ENCODE data around the gene BORCS6. TPM values are rescaled to one million over a fixed set of nuclear protein-coding genes. Genes with fewer than 3 reads are reported as not detected.

The BORCS6 gene
- total RNA-seq = 10 to 100 TPM in 2 of 4 donors, 1 to 10 TPM in 2; 2.9 to 10.4 (median 9.3) TPM

DNA sequence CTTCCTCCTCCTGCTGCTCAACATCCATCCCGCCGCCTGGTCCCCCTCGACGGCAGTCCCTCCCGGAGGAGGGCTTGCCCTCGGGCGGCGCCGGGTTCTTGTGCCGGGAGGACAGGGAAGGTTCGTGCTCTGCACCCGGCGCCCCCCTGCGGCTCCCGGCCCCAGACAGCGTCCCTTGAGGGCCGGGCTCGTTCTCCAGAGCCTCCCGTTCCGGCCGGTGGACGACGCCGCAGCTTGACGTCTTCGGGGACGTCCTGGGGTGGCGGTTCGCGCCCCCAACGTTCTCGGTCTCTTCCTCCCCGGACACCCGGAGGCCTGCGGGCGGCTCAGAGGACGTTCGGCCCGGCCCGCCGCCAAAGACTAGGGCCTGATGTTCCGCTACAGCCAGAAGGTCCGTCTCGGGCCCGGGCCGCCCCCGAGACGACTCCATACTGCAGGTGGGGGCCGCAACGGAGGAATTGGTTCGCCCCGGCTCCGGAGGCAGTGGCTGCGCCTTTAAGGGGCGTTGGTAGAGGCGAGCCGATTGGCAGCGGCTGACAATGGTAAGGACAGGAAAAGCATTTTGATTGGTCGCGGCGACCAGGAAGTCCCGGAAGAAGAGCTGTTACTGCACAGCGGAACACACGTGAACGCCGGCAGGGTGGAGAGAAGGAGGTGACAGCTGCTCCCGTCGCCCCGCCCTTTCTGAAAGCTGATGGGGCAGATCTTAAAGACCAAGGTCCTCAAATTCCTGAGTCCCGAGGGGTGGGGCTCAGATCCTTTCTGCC is at the start of gene BORCS6:
Gene BORCS6, minus strand, starts transcription at position 470 of the 767 bp plus-strand sequence. Its CDS starts 40 bp downstream, at position 430.
- TF ChIP-seq, protein P1, sequence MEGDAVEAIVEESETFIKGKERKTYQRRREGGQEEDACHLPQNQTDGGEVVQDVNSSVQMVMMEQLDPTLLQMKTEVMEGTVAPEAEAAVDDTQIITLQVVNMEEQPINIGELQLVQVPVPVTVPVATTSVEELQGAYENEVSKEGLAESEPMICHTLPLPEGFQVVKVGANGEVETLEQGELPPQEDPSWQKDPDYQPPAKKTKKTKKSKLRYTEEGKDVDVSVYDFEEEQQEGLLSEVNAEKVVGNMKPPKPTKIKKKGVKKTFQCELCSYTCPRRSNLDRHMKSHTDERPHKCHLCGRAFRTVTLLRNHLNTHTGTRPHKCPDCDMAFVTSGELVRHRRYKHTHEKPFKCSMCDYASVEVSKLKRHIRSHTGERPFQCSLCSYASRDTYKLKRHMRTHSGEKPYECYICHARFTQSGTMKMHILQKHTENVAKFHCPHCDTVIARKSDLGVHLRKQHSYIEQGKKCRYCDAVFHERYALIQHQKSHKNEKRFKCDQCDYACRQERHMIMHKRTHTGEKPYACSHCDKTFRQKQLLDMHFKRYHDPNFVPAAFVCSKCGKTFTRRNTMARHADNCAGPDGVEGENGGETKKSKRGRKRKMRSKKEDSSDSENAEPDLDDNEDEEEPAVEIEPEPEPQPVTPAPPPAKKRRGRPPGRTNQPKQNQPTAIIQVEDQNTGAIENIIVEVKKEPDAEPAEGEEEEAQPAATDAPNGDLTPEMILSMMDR (IDR thresholded peaks at IDR 0.05; ENCODE audit: low read depth) = no peak

DNA sequence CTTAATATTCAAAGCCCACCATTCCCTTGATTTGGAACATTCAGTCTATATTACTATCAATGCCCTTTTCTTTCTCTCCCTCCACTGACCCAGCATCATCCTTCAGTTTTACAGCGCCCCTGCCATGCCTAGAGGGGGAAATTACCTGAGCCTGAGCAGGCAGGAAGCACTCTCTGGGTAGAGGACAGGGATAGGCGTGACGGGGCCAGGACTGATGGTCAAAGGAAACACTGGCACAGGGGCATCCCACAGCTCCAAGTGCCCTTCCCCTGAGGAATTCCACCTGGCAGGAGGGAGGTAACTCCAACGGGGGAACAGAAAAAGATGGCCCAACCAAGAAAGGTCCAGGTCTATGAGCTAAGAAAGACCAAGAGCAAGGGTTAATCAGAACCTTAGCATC is 47.9 kb upstream of the BORCS6 start:
- TF ChIP-seq, protein P1 (IDR thresholded peaks at IDR 0.05; ENCODE audit: low read depth) = no peak

DNA sequence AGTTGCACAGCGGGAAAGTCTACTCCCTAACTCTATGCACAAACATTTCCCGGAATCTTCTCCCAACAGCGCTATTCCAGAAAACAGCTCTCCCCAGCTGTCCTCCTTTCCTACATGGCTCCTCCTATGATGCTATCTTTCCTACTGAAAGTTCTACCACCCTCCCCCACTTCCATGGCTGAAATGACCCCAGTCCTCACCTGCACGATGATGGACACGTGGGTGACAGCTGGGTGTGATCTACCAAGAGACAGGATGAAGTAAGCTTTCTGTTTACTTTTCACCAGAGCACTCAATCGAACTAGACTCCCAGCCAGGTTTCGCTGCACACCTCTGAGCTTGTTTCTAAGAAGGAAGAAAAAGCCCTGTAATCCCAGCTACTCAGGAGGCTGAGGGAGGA is 47.2 kb upstream of the BORCS6 start:
- TF ChIP-seq, protein P1 (IDR thresholded peaks at IDR 0.05; ENCODE audit: low read depth) = no peak

DNA sequence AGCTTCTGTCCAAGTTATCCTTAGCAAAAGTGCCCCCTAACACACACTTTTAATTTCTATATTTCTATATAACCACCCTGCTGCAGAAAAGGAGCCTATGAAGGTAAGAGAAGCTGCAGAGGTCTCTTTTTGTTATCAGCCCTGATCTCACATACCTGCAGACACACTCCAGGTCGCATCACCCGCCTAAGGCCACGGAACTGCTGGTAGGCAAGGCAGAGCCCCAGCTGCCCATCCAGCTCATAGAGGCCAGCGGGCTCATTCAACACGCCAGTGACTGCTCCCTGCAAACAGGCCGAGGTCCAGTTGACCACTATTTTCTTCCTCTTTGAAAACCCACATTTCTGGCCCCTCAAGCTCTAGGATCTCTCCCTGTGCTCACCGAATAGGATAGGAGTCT is 45.7 kb upstream of the BORCS6 start:
- TF ChIP-seq, protein P1 (IDR thresholded peaks at IDR 0.05; ENCODE audit: low read depth) = no peak

DNA sequence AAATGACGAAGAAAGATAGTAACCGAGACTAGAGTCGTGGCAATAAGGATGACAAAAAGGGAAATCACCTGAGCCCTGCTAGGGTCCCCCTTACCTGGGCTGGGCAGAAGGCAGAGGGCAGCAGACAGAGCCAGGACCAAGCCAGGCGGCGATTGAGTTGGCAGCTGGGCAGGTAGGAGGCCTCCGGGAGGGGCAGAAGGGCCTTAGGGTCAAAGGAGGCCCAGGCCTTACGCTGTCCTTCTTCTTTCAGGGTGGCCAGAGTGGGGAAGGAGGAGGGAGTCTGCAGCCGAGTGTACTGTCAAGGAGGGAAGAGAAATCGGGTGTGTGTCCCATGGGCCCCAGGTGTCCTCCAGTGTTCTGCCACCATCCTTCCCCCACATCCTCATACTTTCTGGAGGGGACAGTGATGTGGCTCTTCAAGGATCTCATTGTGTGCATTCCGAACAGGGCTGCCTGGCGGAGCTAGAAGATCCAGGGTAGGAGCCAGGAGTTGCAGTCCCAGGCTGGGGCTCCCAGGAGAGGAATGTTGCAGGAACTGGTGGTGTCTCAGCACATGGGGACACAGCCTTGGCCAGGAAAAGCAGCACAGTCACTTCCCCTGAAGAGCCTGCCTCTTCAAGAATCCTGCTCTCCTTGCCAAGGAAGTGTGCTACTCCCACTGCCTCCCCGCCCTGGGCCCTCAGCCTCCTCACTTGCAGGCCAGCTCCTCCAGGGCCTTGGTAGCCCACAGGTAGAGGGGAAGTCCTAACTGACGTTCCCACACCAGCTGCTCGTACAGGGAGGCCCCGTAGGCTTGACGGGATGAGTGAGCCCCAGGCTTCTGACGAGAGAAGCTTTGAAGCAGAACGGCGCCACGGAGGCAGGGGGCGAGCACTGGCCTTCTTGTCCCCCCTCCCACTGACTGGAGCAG is 44.6 kb upstream of the BORCS6 start:
- TF ChIP-seq, protein P1 (IDR thresholded peaks at IDR 0.05; ENCODE audit: low read depth) = no peak

DNA sequence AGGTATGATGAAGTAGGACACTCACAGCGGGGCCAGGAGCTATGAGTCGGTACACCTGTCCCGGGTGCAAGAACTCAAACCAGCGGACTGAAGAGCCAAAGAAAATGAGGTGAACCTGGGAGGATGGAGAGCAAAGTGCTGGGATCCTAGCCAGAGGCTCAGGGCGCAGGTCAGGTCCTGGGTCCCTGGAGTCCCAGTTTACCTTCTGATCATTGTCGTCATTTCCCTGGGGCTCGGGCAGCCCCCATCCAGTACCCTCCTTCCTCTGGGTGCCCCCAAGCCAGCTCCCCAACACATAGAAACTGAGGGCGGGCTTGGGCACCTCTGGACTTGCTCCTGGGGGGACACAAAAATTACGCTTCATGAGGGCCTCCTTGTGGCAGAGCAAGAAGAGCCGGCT is 41.7 kb upstream of the BORCS6 start:
- TF ChIP-seq, protein P1 (IDR thresholded peaks at IDR 0.05; ENCODE audit: low read depth) = no peak

DNA sequence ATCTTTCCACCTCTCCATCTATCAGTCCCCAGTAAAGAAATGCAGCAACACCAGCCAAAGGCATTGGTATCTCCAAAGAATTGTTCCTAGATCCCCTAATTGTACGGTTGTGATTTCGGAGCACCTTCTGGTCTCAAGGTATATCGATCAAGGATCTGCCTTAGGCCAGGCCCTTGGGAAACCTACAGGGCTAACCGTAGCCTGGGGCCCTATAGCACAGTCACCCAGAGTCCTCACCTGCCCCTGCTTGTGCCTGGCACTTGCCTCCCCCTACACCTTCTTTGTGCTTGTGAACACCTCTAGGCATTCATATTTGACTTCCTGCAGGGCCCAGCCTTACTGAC is 37.2 kb upstream of the BORCS6 start:
- TF ChIP-seq, protein P1 (IDR thresholded peaks at IDR 0.05; ENCODE audit: low read depth) = no peak
